Putamen (tissue), 1 donor: ENCODE measurements around the gene TMED7.

ENCODE experiments used
- DNase-seq: peaks from one replicate; pipeline ENCODE4 v3.0.0-alpha.2; 2016; ENCODE audit warnings: low spot score

TMED7 gene

GRCh38 chr5:115580941-115581340, 44.9 kb downstream of the TMED7 start:
- no peak for DNase-seq

GRCh38 chr5:115579747-115580173, 46.1 kb downstream of the TMED7 start:
- no peak for DNase-seq

GRCh38 chr5:115579216-115579615, 46.6 kb downstream of the TMED7 start:
- DNase-seq: peak; percentile 74

- no peak for DNase-seq
These were observed 47.2 kb downstream of the TMED7 start for GRCh38 chr5:115578657-115579056.

GRCh38 chr5:115577741-115578140, 48.1 kb downstream of the TMED7 start:
- no peak for DNase-seq

- no peak for DNase-seq
These were observed 48.5 kb downstream of the TMED7 start for GRCh38 chr5:115577329-115577728.

- DNase-seq: no peak
These were observed 50.4 kb downstream of the TMED7 start for GRCh38 chr5:115575167-115576070.

- no peak for DNase-seq
These were observed 52.7 kb downstream of the TMED7 start for GRCh38 chr5:115573133-115573532.

- DNase-seq: peak; percentile 96
These were observed 54.4 kb downstream of the TMED7 start for GRCh38 chr5:115571441-115571878.

GRCh38 chr5:115568668-115569067, 57.2 kb downstream of the TMED7 start:
- no peak for DNase-seq

- no peak for DNase-seq
These were observed 60.6 kb downstream of the TMED7 start for GRCh38 chr5:115565233-115565632.
